Measurements from ENCODE around the gene CCDC12. TPM values are rescaled to one million over a fixed set of nuclear protein-coding genes. Genes with fewer than 3 reads are reported as not detected.
A peak's percentile ranks its signal among the peaks of the same experiment; 100 is the strongest.

The CCDC12 gene
- total and polyA plus RNA-seq, 4 donors = 34.2 to 129 (median 70.0) TPM

- no peaks in the 10 kb centered on the region for H3K9me3 ChIP-seq (ENCODE audit: control insufficient read depth in 4 of 4, insufficient read depth in 3 of 4, low read length in 3 of 4)
- 48 to 57% methylated on average over 1 of the region's 1 CpG for WGBS, 2 donors
- DNase-seq = peak in 1 of 3 donors; percentile 7
- peaks cover 0 to 17% (median 9%) of the 10 kb centered on the region in 5 donors for H3K4me1 ChIP-seq (ENCODE audit: control insufficient read depth in 5 of 5, insufficient read depth in 5 of 5, low read length in 5 of 5)
- H3K27ac ChIP-seq (ENCODE audit: low read depth in 1 of 2, low read length in 1 of 2) = no peak overlapping the region
- H3K9ac ChIP-seq (ENCODE audit: insufficient read depth in 1 of 2, low read length in 2 of 2) = no peak overlapping the region
- H3K4me3 ChIP-seq = no peak overlapping the region
- TF ChIP-seq CTCF (IDR thresholded peaks at IDR 0.05; ENCODE audit: control extremely low read depth, extremely low read depth) = no peak
- ATAC-seq (ENCODE audit: insufficient read depth, low FRiP score) = no peak
- H3K27me3 ChIP-seq (ENCODE audit: control insufficient read depth in 3 of 3, insufficient read depth in 3 of 3, low read length in 2 of 3) = peaks cover 0 to 2% (median 0%) of the 10 kb centered on the region in 3 donors
- no peaks in the 10 kb centered on the region for H3K36me3 ChIP-seq (ENCODE audit: control insufficient read depth in 4 of 4, insufficient read depth in 4 of 4, low read length in 4 of 4)
These were observed 68.6 kb downstream of the CCDC12 start for GRCh38 chr3:46907960-46908293.

GRCh38 chr3:46907271-46907670 is 69.3 kb downstream of the CCDC12 start:
- H3K27ac ChIP-seq (ENCODE audit: low read depth in 1 of 2, low read length in 1 of 2) = no peak overlapping the region
- H3K9ac ChIP-seq (ENCODE audit: insufficient read depth in 1 of 2, low read length in 2 of 2) = no peak overlapping the region
- H3K27me3 ChIP-seq (ENCODE audit: control insufficient read depth in 3 of 3, insufficient read depth in 3 of 3, low read length in 2 of 3) = peaks cover 0 to 2% (median 0%) of the 10 kb centered on the region in 3 donors
- ATAC-seq (ENCODE audit: insufficient read depth, low FRiP score) (no peak), DNase-seq (no peak)
- H3K36me3 ChIP-seq (ENCODE audit: control insufficient read depth in 4 of 4, insufficient read depth in 4 of 4, low read length in 4 of 4) = no peaks in the 10 kb centered on the region
- H3K4me3 ChIP-seq = no peak overlapping the region
- 85 to 88% methylated on average over 12 of the region's 12 CpGs for WGBS, 2 donors
- no peak for TF ChIP-seq CTCF (IDR thresholded peaks at IDR 0.05; ENCODE audit: control extremely low read depth, extremely low read depth)
- H3K4me1 ChIP-seq (ENCODE audit: control insufficient read depth in 5 of 5, insufficient read depth in 5 of 5, low read length in 5 of 5) = peaks cover 0 to 17% (median 9%) of the 10 kb centered on the region in 5 donors
- no peaks in the 10 kb centered on the region for H3K9me3 ChIP-seq (ENCODE audit: control insufficient read depth in 4 of 4, insufficient read depth in 3 of 4, low read length in 3 of 4)

- ATAC-seq (ENCODE audit: insufficient read depth, low FRiP score) = no peak
- H3K36me3 ChIP-seq (ENCODE audit: control insufficient read depth in 4 of 4, insufficient read depth in 4 of 4, low read length in 4 of 4) = peaks cover 0 to under 1% (median 0%) of the 10 kb centered on the region in 4 donors
- H3K27me3 ChIP-seq (ENCODE audit: control insufficient read depth in 3 of 3, insufficient read depth in 3 of 3, low read length in 2 of 3) = peaks cover 0 to 2% (median 0%) of the 10 kb centered on the region in 3 donors
- H3K9me3 ChIP-seq (ENCODE audit: control insufficient read depth in 4 of 4, insufficient read depth in 3 of 4, low read length in 3 of 4) = no peaks in the 10 kb centered on the region
- peak in 1 of 3 donors; percentile 39 for DNase-seq
- no peak overlapping the region for H3K9ac ChIP-seq (ENCODE audit: insufficient read depth in 1 of 2, low read length in 2 of 2)
- peaks cover 0 to 17% (median 9%) of the 10 kb centered on the region in 5 donors for H3K4me1 ChIP-seq (ENCODE audit: control insufficient read depth in 5 of 5, insufficient read depth in 5 of 5, low read length in 5 of 5)
- TF ChIP-seq CTCF (IDR thresholded peaks at IDR 0.05; ENCODE audit: control extremely low read depth, extremely low read depth) = no peak
- H3K27ac ChIP-seq (ENCODE audit: low read depth in 1 of 2, low read length in 1 of 2) = no peak overlapping the region
- H3K4me3 ChIP-seq = no peak overlapping the region
- 76 to 85% methylated on average over 4 of the region's 4 CpGs for WGBS, 2 donors
These were observed 70.0 kb downstream of the CCDC12 start for GRCh38 chr3:46906471-46907058.
